Prostate gland (tissue), 2 donors: ENCODE results near the gene COX6B1. TPM values are rescaled to one million over a fixed set of nuclear protein-coding genes. Genes with fewer than 3 reads are reported as not detected.
"Not testable (repeated sequence)": the region's sequence is repeated elsewhere in the genome, so short reads cannot be mapped to it uniquely, and the experiment has no call there.

Experiments used
- DNase-seq: peaks from one replicate; pipeline ENCODE4 v3.0.0-alpha.2; 2019; ENCODE audit warnings: low spot score
- H3K27ac ChIP-seq, 2 donors: fragments of 200-600 bp; sonication (generic); 2 replicates each; pipeline ENCODE4 v1.5.1; 2017 to 2019
- H3K27me3 ChIP-seq: fragments of 200-600 bp; sonication (generic); replicated peaks from 2 replicates; pipeline ENCODE4 v1.5.1; 2019; ENCODE audit not compliant: insufficient read depth
- H3K36me3 ChIP-seq, 2 donors: fragments of 200-600 bp; sonication (generic); 1 replicate in 1 of 2; 2 replicates in 1 of 2; pipeline versions ENCODE4 v1.5.1 to v1.8.1; 2017 to 2019
- H3K4me1 ChIP-seq: fragments of 200-600 bp; sonication (generic); replicated peaks from 2 replicates; pipeline ENCODE4 v1.5.1; 2019
- H3K4me3 ChIP-seq, 2 donors: fragments of 200-600 bp; sonication (generic); 2 replicates each; pipeline ENCODE4 v1.5.1; 2017 to 2019
- H3K9me3 ChIP-seq: fragments of 200-600 bp; sonication (generic); 2 replicates; pipeline ENCODE4 v1.5.1; 2017
- CTCF ChIP-seq, 4 experiments: fragments of 200-600 bp in 2 of 4; fragments of 450-650 bp in 2 of 4; sonication (generic) in 2 of 4; IDR thresholded peaks; 1 replicate in 3 of 4; 2 replicates in 1 of 4; pipeline ENCODE4 v1.5.1; 2016 to 2019; ENCODE audit warnings: antibody characterized with exemption in 4 of 4, mild to moderate bottlenecking in 2 of 4, moderate library complexity in 2 of 4
- POLR2A ChIP-seq: fragments of 450-650 bp; IDR thresholded peaks from one replicate; pipeline ENCODE4 v1.6.1; 2016; ENCODE audit warnings: antibody characterized with exemption, mild to moderate bottlenecking
- POLR2AphosphoS5 ChIP-seq: sonication (generic); formaldehyde crosslinking; IDR thresholded peaks from one replicate; pipeline ENCODE4 v1.6.1; 2017; ENCODE audit warnings: antibody characterized with exemption
- WGBS: methylation state at CpG from one replicate; pipeline ENCODE4 v1.1.5; 2018; 5-methylcytosine and 5-hydroxymethylcytosine counted together
- intact Hi-C: fragments of 100-400 bp; cut with DNase I; formaldehyde crosslinking; loops from one replicate; pipeline ENCODE4 v1.14.2; 2022
- total RNA-seq, 2 donors: library from RNA; depleted of rRNA; stranded (reverse); fragments of >200 nt; gene quantifications; one replicate each; pipeline ENCODE4 v1.1.0, GENCODE V29; 2016

The COX6B1 gene
- total RNA-seq = 100 to 1,000 TPM; 334 to 665 TPM

- Histone ChIP-seq H3K27me3 (no peaks in the 10 kb centered on the region), H3K4me1 (no peaks in the 10 kb centered on the region), H3K4me3 (peak within 1 kb of the TSS; percentile 44 to 61), H3K27ac (peak within 1 kb of the TSS; percentile 73 to 78), H3K9me3 (no peaks in the 10 kb centered on the region), H3K36me3 (no peaks in the 10 kb centered on the region)
- DNase-seq = peak; percentile 96
- TF ChIP-seq POLR2A (peak; percentile 73), CTCF (IDR thresholded peaks at IDR 0.05) (peak in 1 of 4 experiments; percentile 12), POLR2AphosphoS5 (peak; percentile 95)
- under 1% methylated on average over 45 of the region's 46 CpGs for WGBS
- intact Hi-C loops = loop anchor here (5.0 kb wide), 1 partner anchor 101 kb away; the partner anchor contains the start of gene TMEM147
Measured at GRCh38 chr19:35648017-35648961, at the start of gene COX6B1. COX6B1 (plus strand) TSS chr19:35648323; CDS start chr19:35651244, 2,921 bp downstream.

GRCh38 chr19:35601971-35602370 is 46.2 kb upstream of the COX6B1 start:
- no peak overlapping the region for H3K27ac ChIP-seq
- no peaks in the 10 kb centered on the region for H3K36me3 ChIP-seq
- H3K4me3 ChIP-seq = no peak overlapping the region
- 89% methylated on average over 3 of the region's 3 CpGs for WGBS
- H3K27me3 ChIP-seq = no peaks in the 10 kb centered on the region
- TF ChIP-seq POLR2AphosphoS5 = no peak
- TF ChIP-seq CTCF (IDR thresholded peaks at IDR 0.05) = no peak
- no peak for TF ChIP-seq POLR2A
- H3K4me1 ChIP-seq = no peaks in the 10 kb centered on the region
- no peaks in the 10 kb centered on the region for H3K9me3 ChIP-seq
- DNase-seq = no peak
- intact Hi-C loops = no loop called here

- H3K4me3 ChIP-seq, H3K9me3 ChIP-seq, H3K27me3 ChIP-seq, H3K4me1 ChIP-seq, intact Hi-C loops, H3K36me3 ChIP-seq, DNase-seq, H3K27ac ChIP-seq: not testable (repeated sequence)
- 37% methylated on average over 4 of the region's 4 CpGs for WGBS
Measured at GRCh38 chr19:35604436-35604835, 43.7 kb upstream of the COX6B1 start.

- H3K4me3 ChIP-seq, intact Hi-C loops, H3K27ac ChIP-seq, H3K9me3 ChIP-seq, DNase-seq, H3K36me3 ChIP-seq, H3K27me3 ChIP-seq, H3K4me1 ChIP-seq: not testable (repeated sequence)
- WGBS = 85% methylated on average over 8 of the region's 8 CpGs
Measured at GRCh38 chr19:35607170-35607569, 41.0 kb upstream of the COX6B1 start.

- Histone ChIP-seq H3K36me3 (no peaks in the 10 kb centered on the region), H3K27me3 (no peaks in the 10 kb centered on the region), H3K4me3 (no peak overlapping the region), H3K27ac (no peak overlapping the region), H3K4me1 (no peaks in the 10 kb centered on the region), H3K9me3 (no peaks in the 10 kb centered on the region)
- no peak for TF ChIP-seq POLR2AphosphoS5
- TF ChIP-seq CTCF (IDR thresholded peaks at IDR 0.05) = no peak
- TF ChIP-seq POLR2A = no peak
- 89% methylated on average over 3 of the region's 3 CpGs for WGBS
- intact Hi-C loops = no loop called here
- no peak for DNase-seq
Measured at GRCh38 chr19:35607661-35608060, 40.5 kb upstream of the COX6B1 start.

- H3K27me3 ChIP-seq = no peaks in the 10 kb centered on the region
Measured at GRCh38 chr19:35608251-35608650, 39.9 kb upstream of the COX6B1 start.

More at GRCh38 chr19:35608251-35608650, 39.9 kb upstream of the COX6B1 start:
- DNase-seq = no peak
- Histone ChIP-seq H3K9me3 (no peaks in the 10 kb centered on the region), H3K4me1 (no peaks in the 10 kb centered on the region), H3K4me3 (no peak overlapping the region), H3K36me3 (no peaks in the 10 kb centered on the region), H3K27ac (no peak overlapping the region)
- intact Hi-C loops = no loop called here
- WGBS = 89% methylated on average over 2 of the region's 2 CpGs
- TF ChIP-seq POLR2A (no peak), POLR2AphosphoS5 (no peak), CTCF (IDR thresholded peaks at IDR 0.05) (no peak)
